ENCODE results near the gene CFAP54. TPM values are rescaled to one million over a fixed set of nuclear protein-coding genes. Genes with fewer than 3 reads are reported as not detected.

CFAP54 gene
- total and polyA plus RNA-seq, 2 experiments from 2014 or later = 0.07 to 0.76 TPM

DNA sequence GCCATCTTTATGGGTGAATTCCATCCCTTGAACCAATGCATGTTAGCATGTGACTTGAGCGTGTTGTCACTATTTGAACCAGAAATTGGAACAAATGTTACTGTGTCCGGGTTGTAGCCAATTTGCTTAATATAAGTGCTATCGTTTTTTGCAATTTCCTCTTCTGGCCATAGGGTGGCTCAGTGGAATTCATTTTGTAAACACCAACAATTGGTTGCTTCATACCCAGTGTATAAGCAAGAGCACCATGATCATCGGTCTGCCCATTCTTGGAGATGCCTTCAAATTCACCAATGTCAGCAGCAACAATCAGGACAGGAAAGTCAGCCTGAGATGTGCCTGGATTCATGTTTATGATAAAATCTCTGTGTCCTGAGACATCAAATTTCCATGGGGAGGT is 412.7 kb downstream of the CFAP54 start (continued):
- TF ChIP-seq ZNF331 (CRISPR knock-in tag; IDR thresholded peaks at IDR 0.05; ENCODE audit: low read depth) (no peak), CREB1 (CRISPR knock-in tag; IDR thresholded peaks at IDR 0.05; ENCODE audit: low read depth) (no peak), NANOG (IDR thresholded peaks at IDR 0.05; ENCODE audit: borderline replicate concordance) (no peak), STAT1 (IDR thresholded peaks at IDR 0.05; ENCODE audit: unreplicated experiment) (no peak), EZH2 (IDR thresholded peaks at IDR 0.05; ENCODE audit: low read depth, unreplicated experiment) (no peak), POLR2AphosphoS5 (IDR thresholded peaks at IDR 0.05; ENCODE audit: low read depth) (no peak)
- TF ChIP-seq, protein P1, sequence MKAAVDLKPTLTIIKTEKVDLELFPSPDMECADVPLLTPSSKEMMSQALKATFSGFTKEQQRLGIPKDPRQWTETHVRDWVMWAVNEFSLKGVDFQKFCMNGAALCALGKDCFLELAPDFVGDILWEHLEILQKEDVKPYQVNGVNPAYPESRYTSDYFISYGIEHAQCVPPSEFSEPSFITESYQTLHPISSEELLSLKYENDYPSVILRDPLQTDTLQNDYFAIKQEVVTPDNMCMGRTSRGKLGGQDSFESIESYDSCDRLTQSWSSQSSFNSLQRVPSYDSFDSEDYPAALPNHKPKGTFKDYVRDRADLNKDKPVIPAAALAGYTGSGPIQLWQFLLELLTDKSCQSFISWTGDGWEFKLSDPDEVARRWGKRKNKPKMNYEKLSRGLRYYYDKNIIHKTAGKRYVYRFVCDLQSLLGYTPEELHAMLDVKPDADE (IDR thresholded peaks at IDR 0.05) = no peak
- TF ChIP-seq, protein P2, sequence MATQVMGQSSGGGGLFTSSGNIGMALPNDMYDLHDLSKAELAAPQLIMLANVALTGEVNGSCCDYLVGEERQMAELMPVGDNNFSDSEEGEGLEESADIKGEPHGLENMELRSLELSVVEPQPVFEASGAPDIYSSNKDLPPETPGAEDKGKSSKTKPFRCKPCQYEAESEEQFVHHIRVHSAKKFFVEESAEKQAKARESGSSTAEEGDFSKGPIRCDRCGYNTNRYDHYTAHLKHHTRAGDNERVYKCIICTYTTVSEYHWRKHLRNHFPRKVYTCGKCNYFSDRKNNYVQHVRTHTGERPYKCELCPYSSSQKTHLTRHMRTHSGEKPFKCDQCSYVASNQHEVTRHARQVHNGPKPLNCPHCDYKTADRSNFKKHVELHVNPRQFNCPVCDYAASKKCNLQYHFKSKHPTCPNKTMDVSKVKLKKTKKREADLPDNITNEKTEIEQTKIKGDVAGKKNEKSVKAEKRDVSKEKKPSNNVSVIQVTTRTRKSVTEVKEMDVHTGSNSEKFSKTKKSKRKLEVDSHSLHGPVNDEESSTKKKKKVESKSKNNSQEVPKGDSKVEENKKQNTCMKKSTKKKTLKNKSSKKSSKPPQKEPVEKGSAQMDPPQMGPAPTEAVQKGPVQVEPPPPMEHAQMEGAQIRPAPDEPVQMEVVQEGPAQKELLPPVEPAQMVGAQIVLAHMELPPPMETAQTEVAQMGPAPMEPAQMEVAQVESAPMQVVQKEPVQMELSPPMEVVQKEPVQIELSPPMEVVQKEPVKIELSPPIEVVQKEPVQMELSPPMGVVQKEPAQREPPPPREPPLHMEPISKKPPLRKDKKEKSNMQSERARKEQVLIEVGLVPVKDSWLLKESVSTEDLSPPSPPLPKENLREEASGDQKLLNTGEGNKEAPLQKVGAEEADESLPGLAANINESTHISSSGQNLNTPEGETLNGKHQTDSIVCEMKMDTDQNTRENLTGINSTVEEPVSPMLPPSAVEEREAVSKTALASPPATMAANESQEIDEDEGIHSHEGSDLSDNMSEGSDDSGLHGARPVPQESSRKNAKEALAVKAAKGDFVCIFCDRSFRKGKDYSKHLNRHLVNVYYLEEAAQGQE (IDR thresholded peaks at IDR 0.05; ENCODE audit: unreplicated experiment) = no peak

DNA sequence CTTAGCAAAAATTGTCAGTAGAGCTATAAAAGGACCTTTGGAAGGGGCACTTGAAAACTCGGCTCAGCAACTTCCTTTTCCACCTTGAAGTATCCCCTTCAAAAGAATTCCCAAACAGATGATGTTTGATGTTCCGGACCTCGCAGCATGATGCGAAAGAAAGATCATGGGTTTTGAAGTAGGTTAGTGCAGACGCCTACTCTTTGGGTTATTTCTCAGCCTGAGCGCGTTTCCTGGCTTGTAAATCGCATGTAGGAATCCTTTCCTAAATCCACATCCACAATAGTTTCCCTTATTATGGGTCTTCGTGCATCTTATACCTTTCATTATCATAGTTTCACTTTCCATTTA is 417.1 kb downstream of the CFAP54 start:
- Mint-ChIP-seq H3K27ac (no peak overlapping the region; the same call in 1 of the 2 replicates), H3K4me3 (peak overlapping the region; percentile 94), H3K36me3 (ENCODE audit: low read depth) (no peaks in the 10 kb centered on the region; the same call in 1 of the 3 replicates), H3K27me3 (ENCODE audit: insufficient read depth, low read depth, poor library complexity) (peaks cover 2% of the 10 kb centered on the region), H3K9me3 (peaks cover 2% of the 10 kb centered on the region; the same call in 1 of the 3 replicates), H3K4me1 (peaks cover 29% of the 10 kb centered on the region)
- H3K27ac ChIP-seq (ENCODE audit: low read depth) = no peak overlapping the region
- no peaks in the 10 kb centered on the region for H3K27me3 ChIP-seq (ENCODE audit: insufficient read depth)
- peaks cover 17% of the 10 kb centered on the region for H3K4me1 ChIP-seq (ENCODE audit: insufficient read depth)
- H4K20me1 ChIP-seq (replicated peaks; ENCODE audit: insufficient read depth) = no peaks in the 10 kb centered on the region
- no peaks in the 10 kb centered on the region for H3K36me3 ChIP-seq (ENCODE audit: insufficient read depth)
- peaks cover 30% of the 10 kb centered on the region for H3K79me2 ChIP-seq (replicated peaks; ENCODE audit: insufficient read depth)
- H3K9me2 ChIP-seq (ENCODE audit: insufficient read depth) = peaks cover 6% of the 10 kb centered on the region; the same call in 1 of the 2 replicates
- H2AFZ ChIP-seq = peak overlapping the region; percentile 94
- H3K4me2 ChIP-seq = peak overlapping the region; percentile 80
- no peaks in the 10 kb centered on the region; the same call in 1 of the 2 replicates for H3F3A ChIP-seq (replicated peaks; ENCODE audit: low read depth)
- no peak for ATAC-seq
- H3K4me3 ChIP-seq = peak overlapping the region; percentile 75
- DNase-seq (ENCODE audit: low spot score) = peak; percentile 14
- TF ChIP-seq, protein P3, sequence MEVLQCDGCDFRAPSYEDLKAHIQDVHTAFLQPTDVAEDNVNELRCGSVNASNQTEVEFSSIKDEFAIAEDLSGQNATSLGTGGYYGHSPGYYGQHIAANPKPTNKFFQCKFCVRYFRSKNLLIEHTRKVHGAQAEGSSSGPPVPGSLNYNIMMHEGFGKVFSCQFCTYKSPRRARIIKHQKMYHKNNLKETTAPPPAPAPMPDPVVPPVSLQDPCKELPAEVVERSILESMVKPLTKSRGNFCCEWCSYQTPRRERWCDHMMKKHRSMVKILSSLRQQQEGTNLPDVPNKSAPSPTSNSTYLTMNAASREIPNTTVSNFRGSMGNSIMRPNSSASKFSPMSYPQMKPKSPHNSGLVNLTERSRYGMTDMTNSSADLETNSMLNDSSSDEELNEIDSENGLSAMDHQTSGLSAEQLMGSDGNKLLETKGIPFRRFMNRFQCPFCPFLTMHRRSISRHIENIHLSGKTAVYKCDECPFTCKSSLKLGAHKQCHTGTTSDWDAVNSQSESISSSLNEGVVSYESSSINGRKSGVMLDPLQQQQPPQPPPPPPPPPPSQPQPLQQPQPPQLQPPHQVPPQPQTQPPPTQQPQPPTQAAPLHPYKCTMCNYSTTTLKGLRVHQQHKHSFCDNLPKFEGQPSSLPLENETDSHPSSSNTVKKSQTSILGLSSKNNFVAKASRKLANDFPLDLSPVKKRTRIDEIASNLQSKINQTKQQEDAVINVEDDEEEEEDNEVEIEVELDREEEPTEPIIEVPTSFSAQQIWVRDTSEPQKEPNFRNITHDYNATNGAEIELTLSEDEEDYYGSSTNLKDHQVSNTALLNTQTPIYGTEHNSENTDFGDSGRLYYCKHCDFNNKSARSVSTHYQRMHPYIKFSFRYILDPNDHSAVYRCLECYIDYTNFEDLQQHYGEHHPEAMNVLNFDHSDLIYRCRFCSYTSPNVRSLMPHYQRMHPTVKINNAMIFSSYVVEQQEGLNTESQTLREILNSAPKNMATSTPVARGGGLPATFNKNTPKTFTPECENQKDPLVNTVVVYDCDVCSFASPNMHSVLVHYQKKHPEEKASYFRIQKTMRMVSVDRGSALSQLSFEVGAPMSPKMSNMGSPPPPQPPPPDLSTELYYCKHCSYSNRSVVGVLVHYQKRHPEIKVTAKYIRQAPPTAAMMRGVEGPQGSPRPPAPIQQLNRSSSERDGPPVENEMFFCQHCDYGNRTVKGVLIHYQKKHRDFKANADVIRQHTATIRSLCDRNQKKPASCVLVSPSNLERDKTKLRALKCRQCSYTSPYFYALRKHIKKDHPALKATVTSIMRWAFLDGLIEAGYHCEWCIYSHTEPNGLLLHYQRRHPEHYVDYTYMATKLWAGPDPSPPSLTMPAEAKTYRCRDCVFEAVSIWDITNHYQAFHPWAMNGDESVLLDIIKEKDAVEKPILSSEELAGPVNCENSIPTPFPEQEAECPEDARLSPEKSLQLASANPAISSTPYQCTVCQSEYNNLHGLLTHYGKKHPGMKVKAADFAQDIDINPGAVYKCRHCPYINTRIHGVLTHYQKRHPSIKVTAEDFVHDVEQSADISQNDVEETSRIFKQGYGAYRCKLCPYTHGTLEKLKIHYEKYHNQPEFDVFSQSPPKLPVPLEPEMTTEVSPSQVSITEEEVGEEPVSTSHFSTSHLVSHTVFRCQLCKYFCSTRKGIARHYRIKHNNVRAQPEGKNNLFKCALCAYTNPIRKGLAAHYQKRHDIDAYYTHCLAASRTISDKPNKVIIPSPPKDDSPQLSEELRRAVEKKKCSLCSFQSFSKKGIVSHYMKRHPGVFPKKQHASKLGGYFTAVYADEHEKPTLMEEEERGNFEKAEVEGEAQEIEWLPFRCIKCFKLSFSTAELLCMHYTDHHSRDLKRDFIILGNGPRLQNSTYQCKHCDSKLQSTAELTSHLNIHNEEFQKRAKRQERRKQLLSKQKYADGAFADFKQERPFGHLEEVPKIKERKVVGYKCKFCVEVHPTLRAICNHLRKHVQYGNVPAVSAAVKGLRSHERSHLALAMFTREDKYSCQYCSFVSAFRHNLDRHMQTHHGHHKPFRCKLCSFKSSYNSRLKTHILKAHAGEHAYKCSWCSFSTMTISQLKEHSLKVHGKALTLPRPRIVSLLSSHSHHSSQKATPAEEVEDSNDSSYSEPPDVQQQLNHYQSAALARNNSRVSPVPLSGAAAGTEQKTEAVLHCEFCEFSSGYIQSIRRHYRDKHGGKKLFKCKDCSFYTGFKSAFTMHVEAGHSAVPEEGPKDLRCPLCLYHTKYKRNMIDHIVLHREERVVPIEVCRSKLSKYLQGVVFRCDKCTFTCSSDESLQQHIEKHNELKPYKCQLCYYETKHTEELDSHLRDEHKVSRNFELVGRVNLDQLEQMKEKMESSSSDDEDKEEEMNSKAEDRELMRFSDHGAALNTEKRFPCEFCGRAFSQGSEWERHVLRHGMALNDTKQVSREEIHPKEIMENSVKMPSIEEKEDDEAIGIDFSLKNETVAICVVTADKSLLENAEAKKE (CRISPR knock-in tag; IDR thresholded peaks at IDR 0.05) = no peak
- TF ChIP-seq ZNF331 (CRISPR knock-in tag; IDR thresholded peaks at IDR 0.05; ENCODE audit: low read depth) (no peak), ZNF114 (CRISPR knock-in tag; IDR thresholded peaks at IDR 0.05) (no peak), POLR2AphosphoS5 (IDR thresholded peaks at IDR 0.05; ENCODE audit: low read depth) (no peak), CTCF (conservative IDR thresholded peaks at IDR 0.05; ENCODE audit: low read depth in 2 of 2) (no peak), CREB1 (CRISPR knock-in tag; IDR thresholded peaks at IDR 0.05; ENCODE audit: low read depth) (no peak), NANOG (IDR thresholded peaks at IDR 0.05; ENCODE audit: borderline replicate concordance) (no peak), STAT1 (IDR thresholded peaks at IDR 0.05; ENCODE audit: unreplicated experiment) (no peak)
